ENCODE data around the gene CDH4. TPM values are rescaled to one million over a fixed set of nuclear protein-coding genes. Genes with fewer than 3 reads are reported as not detected.

The CDH4 gene
- total RNA-seq, 1 donor from 2014 or later: 0.23 TPM

- H3K9me3 Mint-ChIP-seq (ENCODE audit: unreplicated experiment): no peaks in the 10 kb centered on the region
- no peak for DNase-seq (ENCODE audit: low spot score)
- no peak overlapping the region for H3K4me3 Mint-ChIP-seq (ENCODE audit: unreplicated experiment)
- H3K27me3 Mint-ChIP-seq (ENCODE audit: unreplicated experiment): no peaks in the 10 kb centered on the region
- no peak overlapping the region for H3K27ac Mint-ChIP-seq (ENCODE audit: unreplicated experiment)
- H3K4me1 Mint-ChIP-seq (ENCODE audit: unreplicated experiment): no peaks in the 10 kb centered on the region
- no peaks in the 10 kb centered on the region for H3K36me3 Mint-ChIP-seq (ENCODE audit: low read depth, unreplicated experiment)
- TF ChIP-seq CTCF (IDR thresholded peaks at IDR 0.05; ENCODE audit: unreplicated experiment): no peak
Observed at GRCh38 chr20:61508301-61509096, 256.4 kb downstream of the CDH4 start.

- Mint-ChIP-seq H3K4me3 (ENCODE audit: unreplicated experiment) (no peak overlapping the region), H3K36me3 (ENCODE audit: low read depth, unreplicated experiment) (no peaks in the 10 kb centered on the region), H3K4me1 (ENCODE audit: unreplicated experiment) (peaks cover 3% of the 10 kb centered on the region), H3K9me3 (ENCODE audit: unreplicated experiment) (no peaks in the 10 kb centered on the region), H3K27ac (ENCODE audit: unreplicated experiment) (no peak overlapping the region), H3K27me3 (ENCODE audit: unreplicated experiment) (no peaks in the 10 kb centered on the region)
- no peak for TF ChIP-seq CTCF (IDR thresholded peaks at IDR 0.05; ENCODE audit: unreplicated experiment)
- no peak for DNase-seq (ENCODE audit: low spot score)
Observed at GRCh38 chr20:61510778-61511330, 258.8 kb downstream of the CDH4 start.

- no peak for DNase-seq (ENCODE audit: low spot score)
- no peak overlapping the region for H3K4me3 Mint-ChIP-seq (ENCODE audit: unreplicated experiment)
- H3K27me3 Mint-ChIP-seq (ENCODE audit: unreplicated experiment): no peaks in the 10 kb centered on the region
- TF ChIP-seq CTCF (IDR thresholded peaks at IDR 0.05; ENCODE audit: unreplicated experiment): no peak
- no peak overlapping the region for H3K27ac Mint-ChIP-seq (ENCODE audit: unreplicated experiment)
- no peaks in the 10 kb centered on the region for H3K36me3 Mint-ChIP-seq (ENCODE audit: low read depth, unreplicated experiment)
- peaks cover 5% of the 10 kb centered on the region for H3K4me1 Mint-ChIP-seq (ENCODE audit: unreplicated experiment)
- H3K9me3 Mint-ChIP-seq (ENCODE audit: unreplicated experiment): no peaks in the 10 kb centered on the region
Observed at GRCh38 chr20:61512475-61512874, 260.4 kb downstream of the CDH4 start.

- Mint-ChIP-seq H3K4me3 (ENCODE audit: unreplicated experiment) (no peak overlapping the region), H3K4me1 (ENCODE audit: unreplicated experiment) (peaks cover 5% of the 10 kb centered on the region), H3K36me3 (ENCODE audit: low read depth, unreplicated experiment) (no peaks in the 10 kb centered on the region), H3K27me3 (ENCODE audit: unreplicated experiment) (no peaks in the 10 kb centered on the region), H3K27ac (ENCODE audit: unreplicated experiment) (no peak overlapping the region), H3K9me3 (ENCODE audit: unreplicated experiment) (no peaks in the 10 kb centered on the region)
- no peak for TF ChIP-seq CTCF (IDR thresholded peaks at IDR 0.05; ENCODE audit: unreplicated experiment)
- DNase-seq (ENCODE audit: low spot score): no peak
Observed at GRCh38 chr20:61513124-61514017, 261.3 kb downstream of the CDH4 start.

All from endothelial cell (in vitro differentiated cells).